Stimulated activated naive CD4-positive, alpha-beta T cell (primary cell): ENCODE data around the gene NUF2.
"Not testable (repeated sequence)": the region's sequence is repeated elsewhere in the genome, so short reads cannot be mapped to it uniquely, and the experiment has no call there.

ENCODE experiments used
- DNase-seq, 6 experiments: peaks; one replicate each; lab custom pipeline; 2025; lab: John Stamatoyannopoulos, UW

NUF2 gene

GRCh38 chr1:163335216-163335615 is 13.5 kb downstream of the NUF2 start:
- DNase-seq = no peak

GRCh38 chr1:163337631-163338030 is 15.9 kb downstream of the NUF2 start:
- no peak for DNase-seq

GRCh38 chr1:163346326-163346870 is 24.6 kb downstream of the NUF2 start:
- no peak for DNase-seq

GRCh38 chr1:163347106-163347505 is 25.4 kb downstream of the NUF2 start:
- DNase-seq = no peak

GRCh38 chr1:163351912-163352311 is 30.2 kb downstream of the NUF2 start:
- no peak for DNase-seq

GRCh38 chr1:163357378-163357777 is 35.6 kb downstream of the NUF2 start:
- DNase-seq = no peak

GRCh38 chr1:163358172-163358571 is 36.4 kb downstream of the NUF2 start:
- DNase-seq = not testable (repeated sequence)

GRCh38 chr1:163361123-163361934 is 39.6 kb downstream of the NUF2 start:
- no peak for DNase-seq

GRCh38 chr1:163365186-163365585 is 43.4 kb downstream of the NUF2 start:
- no peak for DNase-seq

- DNase-seq = no peak
These were observed 44.8 kb downstream of the NUF2 start for GRCh38 chr1:163366555-163366954.

- DNase-seq = no peak
These were observed 46.0 kb downstream of the NUF2 start for GRCh38 chr1:163367721-163368120.

- no peak for DNase-seq
These were observed 50.8 kb downstream of the NUF2 start for GRCh38 chr1:163372576-163372975.

- no peak for DNase-seq
These were observed 56.8 kb downstream of the NUF2 start for GRCh38 chr1:163378554-163378953.

GRCh38 chr1:163379801-163380200 is 58.0 kb downstream of the NUF2 start:
- DNase-seq = no peak

GRCh38 chr1:163381487-163382184 is 59.9 kb downstream of the NUF2 start:
- DNase-seq = no peak

- no peak for DNase-seq
These were observed 60.6 kb downstream of the NUF2 start for GRCh38 chr1:163382395-163382794.

- DNase-seq = no peak
These were observed 65.4 kb downstream of the NUF2 start for GRCh38 chr1:163387146-163387545.

- DNase-seq = no peak
These were observed 67.2 kb downstream of the NUF2 start for GRCh38 chr1:163388970-163389369.

- no peak for DNase-seq
These were observed 74.0 kb downstream of the NUF2 start for GRCh38 chr1:163395790-163396189.

- DNase-seq = no peak
These were observed 75.9 kb downstream of the NUF2 start for GRCh38 chr1:163397451-163398200.

GRCh38 chr1:163399001-163399400 is 77.2 kb downstream of the NUF2 start:
- DNase-seq = no peak

GRCh38 chr1:163399976-163400601 is 78.3 kb downstream of the NUF2 start:
- no peak for DNase-seq
